ENCODE measurements around the gene PDSS1. TPM values are rescaled to one million over a fixed set of nuclear protein-coding genes. Genes with fewer than 3 reads are reported as not detected.
A peak's percentile ranks its signal among the peaks of the same experiment; 100 is the strongest.
"Not testable (repeated sequence)": the region's sequence is repeated elsewhere in the genome, so short reads cannot be mapped to it uniquely, and the experiment has no call there.

PDSS1 gene
- total RNA-seq, 2 donors from 2014 or later, result 1.6 to 9.3 TPM

DNA sequence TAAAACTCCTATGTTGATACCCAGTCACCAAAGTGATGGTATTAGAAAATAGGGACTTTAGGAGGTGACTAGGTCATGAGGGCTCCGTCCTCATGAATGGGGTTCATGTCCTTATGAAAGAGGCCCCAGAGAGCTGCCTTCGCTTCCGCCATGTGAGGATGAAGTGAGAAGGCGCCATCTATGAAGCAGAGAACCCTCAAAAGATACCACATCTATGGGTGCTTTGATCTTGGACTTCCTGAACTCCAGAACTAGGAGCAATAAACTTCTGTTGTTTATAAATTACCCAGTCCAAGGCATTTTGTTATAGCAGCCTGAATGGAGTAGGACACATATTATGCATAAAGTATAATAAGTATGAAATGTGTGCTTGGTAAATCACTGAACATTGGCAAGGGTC is 8.1 kb upstream of the PDSS1 start:
- ATAC-seq, result no peak
- no peaks in the 10 kb centered on the region for H3K36me3 ChIP-seq (replicated peaks in 1 of 2; ENCODE audit: insufficient read depth in 1 of 2, low read depth in 2 of 2)
- no peak overlapping the region for H3K27ac ChIP-seq
- no peak overlapping the region for H3K4me3 ChIP-seq
- no peaks in the 10 kb centered on the region for H3K27me3 ChIP-seq
- TF ChIP-seq POLR2A (IDR thresholded peaks at IDR 0.05) (no peak), CTCF (IDR thresholded peaks at IDR 0.05) (no peak)
- H3K4me1 ChIP-seq, result no peaks in the 10 kb centered on the region
- no peaks in the 10 kb centered on the region for H3K9me3 ChIP-seq
- WGBS, 2 donors, result 74 to 81% methylated on average over 4 of the region's 4 CpGs
- intact Hi-C loops (cut with DNase I), result no loop called here
- no peak for DNase-seq

GRCh38 chr10:26690731-26691475 is 6.6 kb upstream of the PDSS1 start:
- 44 to 51% methylated on average over 6 of the region's 6 CpGs for WGBS, 2 donors

DNA sequence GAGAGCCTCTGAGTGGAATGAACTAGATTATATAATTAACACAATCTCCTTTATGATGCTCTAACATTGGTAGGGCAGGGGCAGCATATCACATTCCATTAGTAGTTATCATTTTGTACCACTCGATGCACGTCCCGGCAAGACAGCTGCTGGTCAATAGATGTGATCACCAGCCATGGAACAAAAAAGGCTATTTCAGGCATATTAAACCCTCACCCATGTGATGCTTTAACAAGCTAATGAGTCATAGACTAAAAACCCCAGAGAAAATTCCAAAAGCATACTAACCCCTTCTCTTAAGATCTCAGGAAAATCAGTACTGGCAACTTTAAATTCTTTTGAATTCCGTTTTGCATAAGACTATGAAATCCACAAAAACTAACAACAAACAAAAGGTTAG is 3.0 kb upstream of the PDSS1 start:
- intact Hi-C loops (cut with DNase I); DNase-seq; H3K27me3 ChIP-seq; ATAC-seq; H3K4me3 ChIP-seq; H3K36me3 ChIP-seq (replicated peaks in 1 of 2; ENCODE audit: insufficient read depth in 1 of 2, low read depth in 2 of 2); H3K9me3 ChIP-seq; H3K27ac ChIP-seq: not testable (repeated sequence)
- WGBS, 2 donors, result 63 to 69% methylated on average over 4 of the region's 4 CpGs
- peaks cover 17% of the 10 kb centered on the region for H3K4me1 ChIP-seq

More at GRCh38 chr10:26690731-26691475, 6.6 kb upstream of the PDSS1 start:
- Histone ChIP-seq H3K4me1 (no peaks in the 10 kb centered on the region), H3K27ac (no peak overlapping the region), H3K27me3 (no peaks in the 10 kb centered on the region), H3K4me3 (no peak overlapping the region), H3K36me3 (replicated peaks in 1 of 2; ENCODE audit: insufficient read depth in 1 of 2, low read depth in 2 of 2) (no peaks in the 10 kb centered on the region), H3K9me3 (no peaks in the 10 kb centered on the region)
- intact Hi-C loops (cut with DNase I), result no loop called here
- TF ChIP-seq CTCF (IDR thresholded peaks at IDR 0.05), result no peak
- no peak for TF ChIP-seq POLR2A (IDR thresholded peaks at IDR 0.05)
- ATAC-seq, result no peak
- no peak for DNase-seq

GRCh38 chr10:26696786-26697162 is 727 bp upstream of the PDSS1 start:
- 19% methylated on average over 11 of the region's 11 CpGs for WGBS, 2 donors
- intact Hi-C loops (cut with DNase I), result no loop called here
- peak overlapping the region; percentile 91 to 97 for H3K4me3 ChIP-seq

More at GRCh38 chr10:26696786-26697162, 727 bp upstream of the PDSS1 start:
- ATAC-seq, result no peak
- H3K27ac ChIP-seq, result peak overlapping the region; percentile 46 to 90 (median 84)
- DNase-seq, result no peak
- peaks cover 17% of the 10 kb centered on the region for H3K4me1 ChIP-seq
- H3K36me3 ChIP-seq (replicated peaks in 1 of 2; ENCODE audit: insufficient read depth in 1 of 2, low read depth in 2 of 2), result no peaks in the 10 kb centered on the region
- no peaks in the 10 kb centered on the region for H3K9me3 ChIP-seq
- no peaks in the 10 kb centered on the region for H3K27me3 ChIP-seq
- TF ChIP-seq CTCF (IDR thresholded peaks at IDR 0.05), result no peak
- TF ChIP-seq POLR2A (IDR thresholded peaks at IDR 0.05), result no peak
